Daoy (cell line): Measurements from ENCODE around the gene PSMD7. TPM values are rescaled to one million over a fixed set of nuclear protein-coding genes. Genes with fewer than 3 reads are reported as not detected.
A peak's percentile ranks its signal among the peaks of the same experiment; 100 is the strongest.

ENCODE experiments used
- DNase-seq: peaks from one replicate; pipeline ENCODE4 v3.0.0-alpha.2; 2015; ENCODE audit warnings: low read depth
- total RNA-seq: library from RNA; depleted of rRNA; stranded (reverse); fragments of >200 nt; shearing (Covaris generic); gene quantifications from 2 replicates; pipeline ENCODE4 v1.2.3, GENCODE V29; 2014; rRNA removed

The PSMD7 gene
- total RNA-seq: 103 and 121 TPM in 2 replicates

DNA sequence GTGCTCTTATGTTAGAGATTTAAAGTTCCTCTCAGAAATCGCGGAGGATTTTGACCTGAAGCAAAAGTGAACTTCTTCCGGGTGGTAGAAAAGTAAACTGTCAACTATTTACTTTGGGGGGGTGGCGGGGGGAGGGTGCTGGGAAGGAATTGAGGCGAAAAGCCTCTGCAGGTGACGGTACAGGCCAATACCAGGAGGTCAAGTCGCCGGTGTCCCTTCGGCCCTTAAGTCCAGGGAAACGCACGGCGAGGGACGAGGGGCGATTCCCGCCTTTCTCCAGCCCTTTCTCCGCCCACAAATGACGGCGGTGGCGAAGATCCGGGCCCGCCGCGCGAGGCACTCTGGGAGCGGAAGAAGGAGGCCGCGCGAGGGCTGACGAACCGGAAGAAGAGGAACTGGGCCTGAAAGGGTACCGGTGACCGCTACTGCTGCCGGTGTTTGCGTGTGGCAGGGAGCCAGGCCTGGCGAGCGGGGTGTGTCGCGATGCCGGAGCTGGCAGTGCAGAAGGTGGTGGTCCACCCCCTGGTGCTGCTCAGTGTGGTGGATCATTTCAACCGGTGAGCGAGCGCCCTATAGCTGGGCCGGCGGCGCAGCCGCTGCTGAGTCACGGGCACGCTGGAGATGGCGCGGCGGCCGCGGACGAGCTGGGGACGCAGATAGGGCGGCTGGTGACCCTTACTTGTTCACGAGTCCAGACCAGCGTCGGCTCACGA is at the start of gene PSMD7:
TSS of gene PSMD7 (plus strand) at position 383 of the 713 bp plus-strand sequence. CDS start at position 484, 101 bp downstream.
- peak; percentile 94 for DNase-seq

- no peak for DNase-seq
These were observed 47.4 kb upstream of the PSMD7 start for GRCh38 chr16:74249254-74249653.

DNA sequence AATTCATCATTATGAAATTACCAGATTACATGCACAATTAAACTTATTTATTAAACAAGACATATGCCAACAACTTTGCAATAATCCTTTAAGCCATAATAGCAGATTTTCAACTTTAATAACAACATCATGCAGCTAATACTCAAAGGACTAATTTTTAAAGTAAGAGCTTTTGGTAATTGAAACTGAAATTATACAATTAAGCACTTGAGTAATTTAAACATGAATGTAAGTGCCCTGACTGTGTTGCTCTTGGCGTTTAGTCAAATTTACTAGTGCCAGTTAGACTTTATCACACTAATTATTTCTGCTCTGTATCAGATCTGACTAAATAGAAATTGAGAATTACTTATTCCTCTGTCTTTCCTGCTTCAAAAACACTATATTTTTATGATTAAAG is 46.8 kb upstream of the PSMD7 start:
- DNase-seq: no peak

- DNase-seq: no peak
These were observed 44.3 kb upstream of the PSMD7 start for GRCh38 chr16:74252329-74252728.

DNA sequence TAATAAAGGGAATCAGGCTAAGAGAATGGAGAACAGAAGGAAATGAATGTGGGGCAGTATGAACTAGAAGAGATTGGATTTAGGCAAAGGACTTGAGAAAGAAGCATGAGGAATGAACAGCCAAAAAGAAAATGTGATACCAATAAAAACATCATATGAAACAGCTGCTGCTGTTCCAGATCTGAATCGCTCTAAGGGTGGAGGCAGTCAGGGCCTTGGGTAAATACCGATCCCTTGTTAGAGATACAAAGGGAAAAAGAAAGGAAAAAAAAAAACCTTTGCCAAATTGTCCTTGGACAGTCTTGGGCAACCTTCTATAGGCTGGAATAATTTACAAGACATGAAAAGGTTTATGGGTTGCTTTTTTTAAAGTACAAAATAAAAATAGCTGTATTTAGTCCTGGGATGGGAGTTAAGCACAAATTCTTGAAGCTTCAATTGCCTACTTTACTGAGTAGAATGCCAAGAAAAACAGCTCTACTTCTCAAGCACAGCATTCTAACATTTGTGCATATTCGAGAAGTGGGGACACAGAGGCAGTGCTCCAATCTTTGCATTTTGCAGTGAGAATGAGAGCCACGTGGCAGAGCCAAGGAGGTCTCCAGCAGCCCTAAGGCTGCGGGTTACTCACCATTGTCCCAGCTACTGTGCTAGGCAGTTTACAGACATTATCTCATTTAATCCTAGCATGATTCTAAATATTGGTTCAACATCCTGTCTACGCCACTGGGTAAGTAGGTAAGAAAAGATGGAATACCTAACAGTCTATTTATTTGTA is 43.3 kb upstream of the PSMD7 start:
- no peak for DNase-seq

- no peak for DNase-seq
These were observed 39.6 kb upstream of the PSMD7 start for GRCh38 chr16:74257061-74257460.

- no peak for DNase-seq
These were observed 35.5 kb upstream of the PSMD7 start for GRCh38 chr16:74261068-74261467.

DNA sequence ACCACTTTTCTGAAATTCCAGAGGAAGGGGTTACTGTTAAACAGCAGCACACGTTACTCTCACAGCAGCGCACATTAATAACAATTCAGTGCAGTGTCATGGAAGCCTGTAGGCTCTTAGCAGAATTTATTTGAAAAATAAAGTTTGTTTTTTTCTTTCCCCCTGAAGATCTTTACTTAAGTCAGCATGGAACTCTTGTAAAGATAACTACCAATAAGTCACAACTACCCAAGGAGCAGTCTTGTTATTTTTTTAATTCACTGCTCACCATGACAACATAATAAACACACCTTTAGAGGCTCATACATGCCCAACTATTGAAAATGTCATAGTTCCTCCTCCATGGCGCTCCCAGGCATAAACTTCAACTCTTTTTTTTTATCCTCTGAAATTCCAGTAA is 31.8 kb upstream of the PSMD7 start:
- DNase-seq: no peak

DNA sequence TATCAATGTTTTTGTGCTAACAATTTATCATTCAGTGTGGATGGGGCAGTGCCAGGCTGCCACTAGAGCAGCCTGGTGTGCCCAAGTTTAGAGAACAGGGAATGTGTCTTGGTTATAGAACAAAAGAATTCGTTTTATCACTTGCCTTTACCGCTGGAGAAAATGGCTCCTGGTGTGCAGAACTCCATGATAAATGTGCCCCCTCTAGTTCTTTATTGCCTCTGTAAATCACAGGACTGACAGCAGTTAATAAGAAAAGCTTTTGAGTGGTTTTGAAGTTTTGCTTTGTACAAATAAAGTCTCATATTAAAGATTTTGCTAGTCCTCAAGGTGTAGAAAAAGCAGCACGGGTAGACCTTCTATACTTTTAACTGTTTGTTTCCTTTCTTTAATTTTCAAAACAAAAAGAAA is 28.2 kb upstream of the PSMD7 start:
- no peak for DNase-seq

GRCh38 chr16:74271872-74272271 is 24.7 kb upstream of the PSMD7 start:
- no peak for DNase-seq

DNA sequence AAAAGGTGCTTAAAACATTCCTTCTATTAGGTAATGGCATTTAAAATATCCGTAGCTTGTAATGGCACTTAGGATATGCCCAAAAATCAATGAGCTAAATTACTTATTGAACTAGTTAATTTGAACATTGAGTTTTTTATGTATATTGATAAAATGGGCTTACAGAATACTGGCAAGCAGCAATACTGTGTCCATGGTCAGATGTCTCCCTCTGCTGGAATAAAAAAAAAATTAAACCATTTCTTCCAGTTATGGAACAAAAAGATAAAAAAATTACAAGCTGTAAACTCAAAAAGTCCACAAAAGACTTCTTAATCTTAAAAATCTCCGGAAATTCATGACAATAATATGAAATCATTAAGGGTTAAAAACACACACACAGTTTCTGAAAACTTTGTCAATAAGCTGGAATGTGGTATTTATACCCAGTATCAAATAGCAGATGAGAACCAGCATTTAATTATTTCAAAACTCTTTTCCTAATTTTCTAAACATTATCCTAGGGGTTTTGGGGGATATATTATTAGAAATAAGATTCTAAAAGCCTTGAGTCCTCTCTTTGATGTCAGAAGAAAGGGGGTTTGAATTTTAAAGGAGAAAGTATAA is 21.5 kb upstream of the PSMD7 start:
- DNase-seq: no peak

DNA sequence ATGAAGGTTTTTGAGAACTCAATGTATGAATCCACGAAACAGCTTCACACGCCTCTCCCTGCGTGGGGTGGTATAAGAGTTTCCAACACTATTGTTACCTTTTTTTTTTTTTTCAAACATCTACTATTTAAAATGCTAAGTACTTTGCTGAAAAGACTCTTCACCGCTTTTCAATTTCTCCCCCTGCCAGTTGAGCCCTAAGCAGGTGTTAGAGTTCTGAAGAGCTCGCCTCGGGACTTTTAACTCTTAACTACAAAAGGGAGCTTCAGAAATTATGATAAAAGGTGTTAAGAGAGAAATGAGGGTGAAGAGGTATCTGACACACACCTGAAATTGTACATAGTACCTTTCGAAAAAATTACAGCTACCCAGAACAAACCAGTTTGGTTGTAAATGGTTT is 20.9 kb upstream of the PSMD7 start:
- no peak for DNase-seq

GRCh38 chr16:74277974-74278373 is 18.6 kb upstream of the PSMD7 start:
- no peak for DNase-seq

- no peak for DNase-seq
These were observed 17.3 kb upstream of the PSMD7 start for GRCh38 chr16:74279266-74279665.

DNA sequence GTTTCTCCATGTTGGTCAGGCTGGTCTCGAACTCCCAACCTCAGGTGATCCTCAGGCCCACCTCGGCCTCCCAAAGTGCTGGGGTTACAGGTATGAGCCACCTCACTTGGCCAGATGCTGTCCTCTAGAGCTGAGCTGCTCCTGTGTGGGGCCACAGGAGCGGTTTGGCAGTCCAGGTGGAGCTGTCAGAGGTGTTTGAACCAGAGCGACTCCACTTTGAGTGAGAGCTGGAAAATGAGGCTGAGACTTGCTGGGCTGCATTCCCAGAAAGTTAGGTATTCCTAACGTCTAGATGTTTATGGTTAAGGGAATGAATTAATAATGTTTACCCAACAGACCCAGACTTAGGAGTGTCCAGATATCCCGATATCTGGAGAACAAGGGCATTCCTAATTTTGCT is 16.8 kb upstream of the PSMD7 start:
- no peak for DNase-seq

GRCh38 chr16:74280448-74280847 is 16.2 kb upstream of the PSMD7 start:
- no peak for DNase-seq

DNA sequence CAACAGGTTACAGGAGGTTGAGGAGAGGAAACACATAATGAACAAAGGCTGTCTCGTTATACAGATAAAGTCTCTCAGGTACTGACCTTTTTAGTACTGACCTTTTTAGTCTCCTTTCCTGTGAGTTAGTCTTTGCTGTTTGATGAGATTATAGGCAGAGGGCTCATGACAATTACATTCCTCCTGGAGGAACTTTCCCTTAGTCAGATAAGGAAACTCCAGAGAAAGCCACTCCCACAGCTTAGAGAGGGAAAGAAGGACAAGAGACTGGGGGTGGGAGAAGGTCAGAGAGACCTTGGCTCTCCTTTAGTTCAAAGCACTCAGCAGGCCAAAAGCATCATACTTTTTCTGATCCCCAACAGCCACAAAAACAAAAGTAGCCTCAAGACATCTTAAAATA is 15.3 kb upstream of the PSMD7 start:
- DNase-seq: no peak

GRCh38 chr16:74283716-74284115 is 12.9 kb upstream of the PSMD7 start:
- DNase-seq: no peak

GRCh38 chr16:74288065-74288464 is 8.5 kb upstream of the PSMD7 start:
- DNase-seq: no peak

- no peak for DNase-seq
These were observed 6.3 kb upstream of the PSMD7 start for GRCh38 chr16:74290356-74290755.

DNA sequence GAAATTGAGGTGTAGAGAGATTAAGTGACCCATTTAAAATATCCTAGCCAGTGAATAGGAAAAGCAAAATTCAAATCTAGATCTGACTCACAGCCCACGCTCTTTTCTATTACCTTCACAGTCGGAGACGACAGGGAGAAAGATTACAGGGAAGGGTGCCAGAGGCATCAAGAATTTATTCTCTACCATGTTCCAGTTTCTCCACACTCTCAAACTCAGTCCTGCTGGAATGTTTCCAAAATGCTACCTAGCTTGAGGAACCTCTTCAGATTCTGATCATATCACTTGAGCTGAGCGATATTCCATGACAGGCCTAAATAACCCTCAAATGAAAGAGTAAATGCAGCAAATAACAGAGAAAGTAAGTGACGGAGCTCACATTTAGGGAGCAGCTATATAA is 5.4 kb upstream of the PSMD7 start:
- DNase-seq: no peak

GRCh38 chr16:74291577-74292208 is 4.9 kb upstream of the PSMD7 start:
- DNase-seq: peak; percentile 20

DNA sequence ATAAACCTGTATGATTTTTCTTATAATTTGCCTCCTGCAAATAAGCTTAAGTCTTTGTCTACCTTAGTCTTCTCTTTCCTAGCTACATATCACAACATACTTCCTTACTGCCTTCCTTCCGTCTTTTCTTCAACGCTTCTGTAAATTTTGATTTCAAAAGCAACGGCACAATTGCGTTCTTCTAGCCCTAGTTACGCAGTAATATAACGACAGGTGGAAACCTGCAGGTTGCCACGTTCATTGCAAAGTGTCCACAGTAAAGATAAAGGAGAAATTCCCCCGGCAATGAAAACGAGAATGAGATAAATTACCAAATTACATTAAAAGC is 546 bp upstream of the PSMD7 start:
- no peak for DNase-seq
